ENCODE data around the gene DNAJC22.

- TF ChIP-seq POLR2AphosphoS5 (IDR thresholded peaks at IDR 0.05; ENCODE audit: low read depth, low read length) = no peak
- TF ChIP-seq REST (IDR thresholded peaks at IDR 0.05; ENCODE audit: insufficient read depth in 1 of 2, low read depth in 2 of 2, low read length in 2 of 2) = no peak
- TF ChIP-seq TAF1 (IDR thresholded peaks at IDR 0.05; ENCODE audit: borderline replicate concordance, insufficient read depth, low read length) = no peak
- no peak for TF ChIP-seq SIN3A (IDR thresholded peaks at IDR 0.05; ENCODE audit: borderline replicate concordance, insufficient read depth, low read length)
Measured at GRCh38 chr12:49335118-49335954, 11.4 kb upstream of the DNAJC22 start.

All from PFSK-1 (cell line).